Neural cell (in vitro differentiated cells): ENCODE data around the gene TMEM19. TPM values are rescaled to one million over a fixed set of nuclear protein-coding genes. Genes with fewer than 3 reads are reported as not detected.
"Not testable (repeated sequence)": the region's sequence is repeated elsewhere in the genome, so short reads cannot be mapped to it uniquely, and the experiment has no call there.

Experiments used
- H2AFZ ChIP-seq: fragments of 200-600, 300-800 bp; sonication (generic), shearing (Covaris generic); 2 replicates; pipeline ENCODE4 v1.6.0; 2014; ENCODE audit warnings: low read depth, mild to moderate bottlenecking, antibody characterized with exemption, low read length, moderate library complexity
- H3F3A ChIP-seq: fragments of 200-600 bp; shearing (Covaris generic); 2 replicates; pipeline ENCODE4 v1.6.1; 2016; ENCODE audit warnings: mild to moderate bottlenecking, moderate library complexity, mixed read lengths, antibody characterized with exemption, low read length; ENCODE audit not compliant: insufficient read depth, poor library complexity, severe bottlenecking
- H3K27ac ChIP-seq: fragments of 200-600, 300-800 bp; sonication (generic), shearing (Covaris generic); 2 replicates; pipeline ENCODE4 v1.5.1; 2014; ENCODE audit warnings: mild to moderate bottlenecking, low read length, moderate library complexity
- H3K27me3 ChIP-seq: fragments of 300-800, 200-600 bp; sonication (generic), shearing (Covaris generic); 2 replicates; pipeline ENCODE4 v1.6.0; 2014; ENCODE audit warnings: mild to moderate bottlenecking, low read depth, low read length, moderate library complexity; ENCODE audit not compliant: insufficient read depth
- H3K36me3 ChIP-seq: fragments of 300-800, 200-600 bp; sonication (generic), shearing (Covaris generic); 2 replicates; pipeline ENCODE4 v1.5.1; 2014; ENCODE audit warnings: mild to moderate bottlenecking, antibody characterized with exemption, low read length, moderate library complexity; ENCODE audit not compliant: insufficient read depth
- H3K4me2 ChIP-seq: fragments of 300-800, 200-600 bp; sonication (generic), shearing (Covaris generic); 2 replicates; pipeline ENCODE4 v1.6.0; 2014; ENCODE audit warnings: mild to moderate bottlenecking, low read length
- H3K4me3 ChIP-seq: fragments of 300-800, 200-600 bp; sonication (generic), shearing (Covaris generic); 2 replicates; pipeline ENCODE4 v1.5.1; 2014; ENCODE audit warnings: mild to moderate bottlenecking, low read length, moderate library complexity
- H3K79me2 ChIP-seq: fragments of 200-600 bp; shearing (Covaris generic); replicated peaks from 2 replicates; pipeline ENCODE4 v1.6.0; 2014; ENCODE audit warnings: mild to moderate bottlenecking, low read length, moderate library complexity; ENCODE audit not compliant: insufficient read depth
- H3K9ac ChIP-seq: fragments of 300-800, 200-600 bp; sonication (generic), shearing (Covaris generic); 2 replicates; pipeline ENCODE4 v1.6.1; 2016; ENCODE audit warnings: mild to moderate bottlenecking, low read length, mixed read lengths
- H3K9me2 ChIP-seq: fragments of 200-600 bp; shearing (Covaris generic); 2 replicates; pipeline ENCODE4 v1.6.1; 2016; ENCODE audit warnings: mild to moderate bottlenecking, low read length, mixed read lengths; ENCODE audit not compliant: insufficient read depth
- H3K9me3 ChIP-seq: fragments of 200-600, 300-800 bp; sonication (generic), shearing (Covaris generic); 2 replicates; pipeline ENCODE4 v1.6.1; 2016; ENCODE audit warnings: mild to moderate bottlenecking, mixed run types, low read length, moderate library complexity, mixed read lengths
- H4K20me1 ChIP-seq: fragments of 200-600 bp; shearing (Covaris generic); 2 replicates; pipeline ENCODE4 v1.6.1; 2016; ENCODE audit warnings: mild to moderate bottlenecking, mixed run types; ENCODE audit not compliant: insufficient read depth
- CTCF ChIP-seq: fragments of 450-650 bp; IDR thresholded peaks from 2 replicates; pipeline ENCODE4 v1.5.1; 2014; ENCODE audit warnings: antibody characterized with exemption, mild to moderate bottlenecking, moderate library complexity; ENCODE audit not compliant: poor library complexity, severe bottlenecking
- EP300 ChIP-seq: fragments of 450-650 bp; conservative IDR thresholded peaks from 2 replicates; pipeline ENCODE4 v1.6.1; 2014; ENCODE audit warnings: antibody characterized with exemption, mild to moderate bottlenecking, moderate library complexity; ENCODE audit not compliant: poor library complexity, severe bottlenecking
- EZH2 ChIP-seq: fragments of 200-600, 300-800 bp; shearing (Covaris generic), sonication (generic); IDR thresholded peaks from 2 replicates; pipeline ENCODE4 v1.6.1; 2014; ENCODE audit warnings: antibody characterized with exemption, low read length, borderline replicate concordance, mild to moderate bottlenecking; ENCODE audit not compliant: insufficient read depth, poor library complexity, severe bottlenecking
- MXI1 ChIP-seq: fragments of 450-650 bp; conservative IDR thresholded peaks from 2 replicates; pipeline ENCODE4 v1.6.1; 2014; ENCODE audit warnings: antibody characterized with exemption, mild to moderate bottlenecking; ENCODE audit not compliant: poor library complexity, severe bottlenecking
- POLR2AphosphoS5 ChIP-seq: IDR thresholded peaks from 2 replicates; pipeline ENCODE4 v1.6.1; 2012
- RAD21 ChIP-seq: fragments of 450-650 bp; conservative IDR thresholded peaks from 2 replicates; pipeline ENCODE4 v1.6.1; 2014; ENCODE audit warnings: antibody characterized with exemption, mild to moderate bottlenecking, moderate library complexity
- REST ChIP-seq: IDR thresholded peaks from 2 replicates; pipeline ENCODE4 v1.6.1; 2012; ENCODE audit warnings: borderline replicate concordance
- SMC3 ChIP-seq: fragments of 450-650 bp; conservative IDR thresholded peaks from 2 replicates; pipeline ENCODE4 v1.6.1; 2014; ENCODE audit warnings: antibody characterized with exemption, mild to moderate bottlenecking, moderate library complexity; ENCODE audit not compliant: poor library complexity
- TAF1 ChIP-seq: IDR thresholded peaks from 2 replicates; pipeline ENCODE4 v1.6.1; 2012; ENCODE audit warnings: low read depth
- polyA plus RNA-seq: library from polyadenylated mRNA; depleted of rRNA; stranded (reverse); fragments of >200 nt; gene quantifications from 2 replicates; pipeline ENCODE4 v1.2.3, GENCODE V29; 2014

TMEM19 gene
- polyA plus RNA-seq, 1 donor from 2014 or later, result 24.2 TPM

- Histone ChIP-seq H3K4me3 (peak overlapping the region; percentile 90), H3K9ac (peak overlapping the region; percentile 83), H3K4me2 (peak overlapping the region; percentile 90)
- not testable (repeated sequence) for H3K79me2 ChIP-seq, H3K9me2 ChIP-seq, H2AFZ ChIP-seq, H3K9me3 ChIP-seq, H3K27me3 ChIP-seq, H3F3A ChIP-seq, H3K27ac ChIP-seq, H4K20me1 ChIP-seq, H3K36me3 ChIP-seq
These were observed 1.3 kb downstream of the TMEM19 start for GRCh38 chr12:71687172-71687571.

GRCh38 chr12:71688961-71689570, 3.2 kb downstream of the TMEM19 start:
- Histone ChIP-seq H3K9me2 (no peaks in the 10 kb centered on the region), H3K27ac (no peak overlapping the region), H4K20me1 (no peaks in the 10 kb centered on the region), H3K79me2 (peaks cover 9% of the 10 kb centered on the region), H3K4me3 (peak overlapping the region; percentile 90), H3K4me2 (peak overlapping the region; percentile 5), H3K36me3 (no peaks in the 10 kb centered on the region), H3K27me3 (no peaks in the 10 kb centered on the region), H3K9me3 (no peaks in the 10 kb centered on the region), H2AFZ (no peak overlapping the region), H3K9ac (no peak overlapping the region), H3F3A (no peaks in the 10 kb centered on the region)
- no peak for TF ChIP-seq RAD21
- TF ChIP-seq MXI1, result no peak
- TF ChIP-seq SMC3, result no peak
- TF ChIP-seq EZH2, result no peak
- TF ChIP-seq POLR2AphosphoS5, result no peak
- no peak for TF ChIP-seq CTCF
- TF ChIP-seq TAF1, result no peak
- TF ChIP-seq EP300, result no peak
- TF ChIP-seq REST, result no peak
